Smooth muscle cell (in vitro differentiated cells): Measurements from ENCODE around the gene TPK1. TPM values are rescaled to one million over a fixed set of nuclear protein-coding genes. Genes with fewer than 3 reads are reported as not detected.

Source experiments
- DNase-seq: peaks from one replicate; lab custom pipeline; 2025; ENCODE audit not compliant: unreplicated experiment; lab: John Stamatoyannopoulos, UW
- H2AFZ ChIP-seq: fragments of 200-600 bp; sonication (generic); 2 replicates; pipeline ENCODE4 v1.6.0; 2016; ENCODE audit warnings: antibody characterized with exemption, low read depth, mild to moderate bottlenecking
- H3F3A ChIP-seq: fragments of 200-600 bp; sonication (generic); 2 replicates; pipeline ENCODE4 v1.6.0; 2017; ENCODE audit warnings: antibody characterized with exemption, low read depth
- H3K27ac ChIP-seq: fragments of 200-600 bp; sonication (generic); 2 replicates; pipeline ENCODE4 v1.5.1; 2016; ENCODE audit warnings: low read depth, mild to moderate bottlenecking
- H3K27me3 ChIP-seq: fragments of 200-600 bp; sonication (generic); 2 replicates; pipeline ENCODE4 v1.6.1; 2016; ENCODE audit warnings: low read depth, mild to moderate bottlenecking
- H3K36me3 ChIP-seq: fragments of 200-600 bp; sonication (generic); 2 replicates; pipeline ENCODE4 v1.5.1; 2016; ENCODE audit warnings: low read depth
- H3K4me1 ChIP-seq: fragments of 200-600 bp; sonication (generic); 2 replicates; pipeline ENCODE4 v1.5.1; 2016; ENCODE audit warnings: low read depth
- H3K4me2 ChIP-seq: fragments of 200-600 bp; sonication (generic); 2 replicates; pipeline ENCODE4 v1.6.0; 2016; ENCODE audit warnings: mild to moderate bottlenecking
- H3K4me3 ChIP-seq: fragments of 200-600 bp; sonication (generic); 2 replicates; pipeline ENCODE4 v1.5.1; 2016; ENCODE audit warnings: mild to moderate bottlenecking
- H3K79me2 ChIP-seq: fragments of 200-600 bp; sonication (generic); 2 replicates; pipeline ENCODE4 v1.6.0; 2016; ENCODE audit warnings: low read depth, mild to moderate bottlenecking
- H3K9ac ChIP-seq: fragments of 200-600 bp; sonication (generic); 2 replicates; pipeline ENCODE4 v1.6.0; 2016; ENCODE audit warnings: low read depth
- H3K9me3 ChIP-seq: fragments of 200-600 bp; sonication (generic); replicated peaks from 2 replicates; pipeline ENCODE4 v1.5.1; 2016; ENCODE audit warnings: low read depth
- H4K20me1 ChIP-seq: fragments of 200-600 bp; sonication (generic); 2 replicates; pipeline ENCODE4 v1.6.0; 2016; ENCODE audit warnings: low read depth
- WGBS: methylation state at CpG from one replicate; pipeline ENCODE4 v1.1.7; 2016; ENCODE audit warnings: low lambda C conversion rate; 5-methylcytosine and 5-hydroxymethylcytosine counted together
- polyA plus RNA-seq: library from polyadenylated mRNA; unstranded; fragments of >200 nt; fragmentation: Nextera tagmentation; extraction: Ambion mirVana; gene quantifications from 2 replicates; pipeline ENCODE4 v1.2.1, GENCODE V29; 2016
- total RNA-seq: library from RNA; depleted of rRNA; stranded (reverse); fragments of >200 nt; gene quantifications from 2 replicates; pipeline ENCODE4 v1.2.3, GENCODE V29; 2014
- TF ChIP-seq, protein P1 (sequence below): fragments of 200-600 bp; sonication (generic); IDR thresholded peaks from 2 replicates; pipeline ENCODE4 v1.5.1; 2017; ENCODE audit warnings: borderline replicate concordance, mild to moderate bottlenecking, antibody characterized with exemption; ENCODE audit not compliant: insufficient read depth, poor library complexity, severe bottlenecking

TPK1 gene
- total and polyA plus RNA-seq, 2 experiments from 2014 or later = 1.2 to 1.9 TPM

DNA sequence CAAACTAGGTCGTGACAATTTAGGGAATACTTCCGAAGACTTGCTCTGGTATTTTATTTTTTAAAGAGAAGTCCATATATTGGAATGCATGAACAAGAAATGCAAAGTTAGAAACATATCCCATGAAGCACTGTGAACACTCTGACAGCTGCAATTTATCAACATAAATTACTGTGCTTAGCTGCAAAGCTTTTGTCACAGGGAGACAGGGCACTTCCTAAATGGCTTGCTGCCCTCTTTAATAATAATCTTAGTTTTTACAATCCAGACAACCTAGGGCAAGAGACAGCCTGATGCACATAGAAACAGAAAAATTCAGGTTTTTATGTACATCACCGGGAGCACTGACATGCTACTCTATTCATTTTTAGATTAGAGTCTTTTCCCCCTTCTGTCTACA is 354.0 kb downstream of the TPK1 start:
- Histone ChIP-seq H2AFZ (no peak overlapping the region), H4K20me1 (no peaks in the 10 kb centered on the region), H3K4me2 (no peak overlapping the region), H3K36me3 (no peaks in the 10 kb centered on the region), H3K4me1 (no peaks in the 10 kb centered on the region), H3K27me3 (no peaks in the 10 kb centered on the region), H3K9me3 (no peaks in the 10 kb centered on the region), H3F3A (no peaks in the 10 kb centered on the region), H3K4me3 (no peak overlapping the region), H3K79me2 (no peaks in the 10 kb centered on the region), H3K27ac (no peak overlapping the region), H3K9ac (no peak overlapping the region)
- no peak for DNase-seq
- TF ChIP-seq, protein P1, sequence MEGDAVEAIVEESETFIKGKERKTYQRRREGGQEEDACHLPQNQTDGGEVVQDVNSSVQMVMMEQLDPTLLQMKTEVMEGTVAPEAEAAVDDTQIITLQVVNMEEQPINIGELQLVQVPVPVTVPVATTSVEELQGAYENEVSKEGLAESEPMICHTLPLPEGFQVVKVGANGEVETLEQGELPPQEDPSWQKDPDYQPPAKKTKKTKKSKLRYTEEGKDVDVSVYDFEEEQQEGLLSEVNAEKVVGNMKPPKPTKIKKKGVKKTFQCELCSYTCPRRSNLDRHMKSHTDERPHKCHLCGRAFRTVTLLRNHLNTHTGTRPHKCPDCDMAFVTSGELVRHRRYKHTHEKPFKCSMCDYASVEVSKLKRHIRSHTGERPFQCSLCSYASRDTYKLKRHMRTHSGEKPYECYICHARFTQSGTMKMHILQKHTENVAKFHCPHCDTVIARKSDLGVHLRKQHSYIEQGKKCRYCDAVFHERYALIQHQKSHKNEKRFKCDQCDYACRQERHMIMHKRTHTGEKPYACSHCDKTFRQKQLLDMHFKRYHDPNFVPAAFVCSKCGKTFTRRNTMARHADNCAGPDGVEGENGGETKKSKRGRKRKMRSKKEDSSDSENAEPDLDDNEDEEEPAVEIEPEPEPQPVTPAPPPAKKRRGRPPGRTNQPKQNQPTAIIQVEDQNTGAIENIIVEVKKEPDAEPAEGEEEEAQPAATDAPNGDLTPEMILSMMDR = no peak
- WGBS = 64% methylated on average over 3 of the region's 3 CpGs

DNA sequence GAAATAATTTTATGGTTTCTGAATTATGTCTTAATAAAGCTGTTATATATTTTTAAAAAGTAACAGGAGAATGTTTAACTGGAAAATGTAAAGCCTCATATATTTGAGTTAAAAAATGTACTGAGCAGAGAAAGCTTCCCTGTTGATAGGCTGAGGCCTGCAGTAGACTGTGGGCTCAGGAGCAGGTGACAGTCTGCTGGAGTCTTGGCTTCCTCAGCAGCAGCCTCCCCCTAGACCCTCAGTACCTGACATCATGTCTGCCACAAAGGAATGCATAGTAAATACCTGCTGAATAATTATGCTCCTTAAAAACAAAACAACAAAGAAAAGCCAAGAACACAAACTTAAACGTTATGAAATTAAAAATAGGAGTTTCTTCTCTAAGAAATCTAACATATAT is 358.5 kb downstream of the TPK1 start:
- no peak for DNase-seq
- no peaks in the 10 kb centered on the region for H4K20me1 ChIP-seq
- peaks cover 8% of the 10 kb centered on the region for H3K4me1 ChIP-seq
- no peaks in the 10 kb centered on the region for H3K36me3 ChIP-seq
- no peaks in the 10 kb centered on the region for H3K9me3 ChIP-seq
- H3K4me2 ChIP-seq = no peak overlapping the region
- no peak overlapping the region for H3K4me3 ChIP-seq
- TF ChIP-seq, protein P1 = no peak
- H3K9ac ChIP-seq = no peak overlapping the region
- H3K79me2 ChIP-seq = no peaks in the 10 kb centered on the region
- no peak overlapping the region for H3K27ac ChIP-seq
- H3F3A ChIP-seq = no peaks in the 10 kb centered on the region
- WGBS = 67% methylated on average over 1 of the region's 1 CpG
- no peaks in the 10 kb centered on the region for H3K27me3 ChIP-seq
- no peak overlapping the region for H2AFZ ChIP-seq

DNA sequence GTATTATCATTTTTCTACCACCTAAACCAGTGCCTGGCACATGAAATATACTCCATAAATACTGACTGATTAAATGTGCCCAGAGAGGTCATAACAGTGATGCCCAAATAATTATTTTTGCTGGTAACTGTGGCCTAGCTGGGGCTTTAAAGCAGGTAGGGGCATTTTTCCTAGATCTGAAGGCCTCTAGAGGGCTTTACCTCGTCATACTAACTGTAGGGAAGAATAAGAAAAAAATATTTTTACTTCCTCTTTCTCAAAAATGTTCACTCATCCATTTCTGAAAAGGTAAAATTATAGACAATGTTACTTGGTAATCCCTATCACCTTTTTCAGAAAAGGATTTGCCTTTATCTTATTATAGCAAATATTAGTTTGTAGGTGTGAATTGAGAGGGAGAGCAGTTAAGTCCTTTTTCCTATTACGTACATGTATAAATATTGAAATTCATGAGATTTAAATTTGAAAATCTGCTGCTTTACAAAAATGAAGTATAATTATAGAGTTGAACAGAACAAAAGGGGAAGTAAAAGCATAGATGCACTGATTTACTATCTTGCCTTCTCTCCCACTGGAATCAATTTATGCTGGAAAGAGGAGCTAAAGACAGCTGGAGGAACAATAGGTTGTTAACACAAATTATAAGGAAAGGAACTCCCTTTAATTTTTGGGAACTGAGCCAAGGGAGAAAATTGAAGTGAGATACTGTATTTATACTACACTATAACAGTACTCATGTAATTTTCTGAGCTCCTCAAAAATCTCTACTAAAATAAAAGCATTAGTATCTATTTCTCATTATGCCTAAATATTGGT is 360.8 kb downstream of the TPK1 start:
- 81% methylated on average over 2 of the region's 2 CpGs for WGBS
- H3K27me3 ChIP-seq = no peaks in the 10 kb centered on the region
- peaks cover 8% of the 10 kb centered on the region for H3K4me1 ChIP-seq
- DNase-seq = no peak
- no peak overlapping the region for H3K9ac ChIP-seq
- no peaks in the 10 kb centered on the region for H4K20me1 ChIP-seq
- TF ChIP-seq, protein P1 = no peak
- no peaks in the 10 kb centered on the region for H3K36me3 ChIP-seq
- no peak overlapping the region for H3K4me3 ChIP-seq
- no peaks in the 10 kb centered on the region for H3K9me3 ChIP-seq
- no peaks in the 10 kb centered on the region for H3F3A ChIP-seq
- no peak overlapping the region for H3K27ac ChIP-seq
- no peaks in the 10 kb centered on the region for H3K79me2 ChIP-seq
- H2AFZ ChIP-seq = no peak overlapping the region
- no peak overlapping the region for H3K4me2 ChIP-seq

DNA sequence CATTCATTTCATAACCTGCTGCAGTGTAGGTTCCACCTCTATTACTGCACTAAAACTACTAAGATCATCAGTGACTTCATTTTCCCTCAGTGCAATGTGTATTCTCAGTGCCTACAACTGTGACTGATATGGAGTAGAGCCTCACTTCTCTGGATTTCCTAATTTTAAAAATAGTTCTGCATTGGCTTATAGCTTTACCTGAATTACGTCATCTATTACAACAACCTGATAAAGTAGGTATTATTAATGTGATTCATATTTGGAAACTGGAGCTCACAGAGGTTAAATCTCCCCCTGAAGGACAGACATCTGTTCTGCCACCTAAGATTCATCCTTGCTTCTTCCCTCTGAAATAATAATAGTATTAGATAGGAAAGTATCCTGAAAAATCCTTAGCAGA is 361.5 kb downstream of the TPK1 start:
- H3K4me2 ChIP-seq = no peak overlapping the region
- H4K20me1 ChIP-seq = no peaks in the 10 kb centered on the region
- peaks cover 8% of the 10 kb centered on the region for H3K4me1 ChIP-seq
- H2AFZ ChIP-seq = no peak overlapping the region
- H3K36me3 ChIP-seq = no peaks in the 10 kb centered on the region
- TF ChIP-seq, protein P1 = no peak
- H3K27ac ChIP-seq = no peak overlapping the region
- no peaks in the 10 kb centered on the region for H3F3A ChIP-seq
- H3K4me3 ChIP-seq = no peak overlapping the region
- 96% methylated on average over 1 of the region's 1 CpG for WGBS
- no peak overlapping the region for H3K9ac ChIP-seq
- no peaks in the 10 kb centered on the region for H3K79me2 ChIP-seq
- H3K9me3 ChIP-seq = no peaks in the 10 kb centered on the region
- DNase-seq = no peak
- no peaks in the 10 kb centered on the region for H3K27me3 ChIP-seq
